ENCODE measurements around the gene MAP3K3. TPM values are rescaled to one million over a fixed set of nuclear protein-coding genes. Genes with fewer than 3 reads are reported as not detected.

MAP3K3 gene
- total RNA-seq, 1 donor from 2014 or later, result 58.5 TPM

- Histone ChIP-seq H3K4me1 (peaks cover 42% of the 10 kb centered on the region), H3K9me3 (no peaks in the 10 kb centered on the region), H3K36me3 (peaks cover 28% of the 10 kb centered on the region), H3K27ac (peak overlapping the region; percentile 84), H3K27me3 (ENCODE audit: low read depth) (no peaks in the 10 kb centered on the region), H3K4me3 (peak overlapping the region; percentile 49)
- DNase-seq (peak; percentile 67), ATAC-seq (peak; percentile 17 to 27)
- TF ChIP-seq CTCF (IDR thresholded peaks at IDR 0.05), result no peak
- intact Hi-C loops (cut with DNase I), result no loop called here
Measured at GRCh38 chr17:63700528-63701455, 78.6 kb downstream of the MAP3K3 start.

- ATAC-seq, result no peak
- no peak for TF ChIP-seq CTCF (IDR thresholded peaks at IDR 0.05)
- Histone ChIP-seq H3K4me1 (peaks cover 45% of the 10 kb centered on the region), H3K4me3 (peak overlapping the region; percentile 49), H3K36me3 (peaks cover 35% of the 10 kb centered on the region), H3K27ac (peak overlapping the region; percentile 84), H3K27me3 (ENCODE audit: low read depth) (no peaks in the 10 kb centered on the region), H3K9me3 (no peaks in the 10 kb centered on the region)
- intact Hi-C loops (cut with DNase I), result no loop called here
- DNase-seq, result no peak
Measured at GRCh38 chr17:63701456-63701820, 79.2 kb downstream of the MAP3K3 start.

GRCh38 chr17:63701868-63702720 is 79.9 kb downstream of the MAP3K3 start:
- peaks cover 39% of the 10 kb centered on the region for H3K4me1 ChIP-seq
- ATAC-seq, result peak; percentile 3 to 20
- peak overlapping the region; percentile 84 for H3K27ac ChIP-seq
- no peaks in the 10 kb centered on the region for H3K9me3 ChIP-seq
- H3K27me3 ChIP-seq (ENCODE audit: low read depth), result no peaks in the 10 kb centered on the region
- peak; percentile 81 for DNase-seq
- H3K36me3 ChIP-seq, result peaks cover 41% of the 10 kb centered on the region
- H3K4me3 ChIP-seq, result peak overlapping the region; percentile 49
- intact Hi-C loops (cut with DNase I), result no loop called here
- TF ChIP-seq CTCF (IDR thresholded peaks at IDR 0.05), result no peak

GRCh38 chr17:63702721-63703015 is 80.5 kb downstream of the MAP3K3 start:
- peak overlapping the region; percentile 49 for H3K4me3 ChIP-seq
- no peak overlapping the region for H3K27ac ChIP-seq
- no peaks in the 10 kb centered on the region for H3K27me3 ChIP-seq (ENCODE audit: low read depth)
- no peak for TF ChIP-seq CTCF (IDR thresholded peaks at IDR 0.05)
- DNase-seq (no peak), ATAC-seq (no peak)
- peaks cover 45% of the 10 kb centered on the region for H3K36me3 ChIP-seq
- intact Hi-C loops (cut with DNase I), result no loop called here
- H3K9me3 ChIP-seq, result no peaks in the 10 kb centered on the region
- H3K4me1 ChIP-seq, result peaks cover 33% of the 10 kb centered on the region

- no peak for DNase-seq
- H3K27me3 ChIP-seq (ENCODE audit: low read depth), result no peaks in the 10 kb centered on the region
- H3K4me3 ChIP-seq, result no peak overlapping the region
- H3K4me1 ChIP-seq, result peaks cover 29% of the 10 kb centered on the region
- ATAC-seq, result no peak
- H3K9me3 ChIP-seq, result no peaks in the 10 kb centered on the region
- intact Hi-C loops (cut with DNase I), result no loop called here
- no peak overlapping the region for H3K27ac ChIP-seq
- TF ChIP-seq CTCF (IDR thresholded peaks at IDR 0.05), result no peak
- peaks cover 45% of the 10 kb centered on the region for H3K36me3 ChIP-seq
Measured at GRCh38 chr17:63703029-63703428, 80.8 kb downstream of the MAP3K3 start.
